Activated CD8-positive, alpha-beta memory T cell treated with anti-CD3 and anti-CD28 coated beads for 1 hour (primary cell): ENCODE measurements around the gene AGPAT1.
"Not testable (repeated sequence)": the region's sequence is repeated elsewhere in the genome, so short reads cannot be mapped to it uniquely, and the experiment has no call there.

ENCODE experiments used
- DNase-seq, 2 donors: peaks; one replicate each; pipeline ENCODE4 v3.0.0-alpha.2; 2020; ENCODE audit warnings: low read depth in 1 of 2; ENCODE audit errors: extremely low read depth in 1 of 2

Gene AGPAT1

GRCh38 chr6:32187725-32188380, 12.0 kb upstream of the AGPAT1 start:
- not testable (repeated sequence) for DNase-seq

- DNase-seq = no peak
Observed at GRCh38 chr6:32187009-32187709, 11.3 kb upstream of the AGPAT1 start.

DNA sequence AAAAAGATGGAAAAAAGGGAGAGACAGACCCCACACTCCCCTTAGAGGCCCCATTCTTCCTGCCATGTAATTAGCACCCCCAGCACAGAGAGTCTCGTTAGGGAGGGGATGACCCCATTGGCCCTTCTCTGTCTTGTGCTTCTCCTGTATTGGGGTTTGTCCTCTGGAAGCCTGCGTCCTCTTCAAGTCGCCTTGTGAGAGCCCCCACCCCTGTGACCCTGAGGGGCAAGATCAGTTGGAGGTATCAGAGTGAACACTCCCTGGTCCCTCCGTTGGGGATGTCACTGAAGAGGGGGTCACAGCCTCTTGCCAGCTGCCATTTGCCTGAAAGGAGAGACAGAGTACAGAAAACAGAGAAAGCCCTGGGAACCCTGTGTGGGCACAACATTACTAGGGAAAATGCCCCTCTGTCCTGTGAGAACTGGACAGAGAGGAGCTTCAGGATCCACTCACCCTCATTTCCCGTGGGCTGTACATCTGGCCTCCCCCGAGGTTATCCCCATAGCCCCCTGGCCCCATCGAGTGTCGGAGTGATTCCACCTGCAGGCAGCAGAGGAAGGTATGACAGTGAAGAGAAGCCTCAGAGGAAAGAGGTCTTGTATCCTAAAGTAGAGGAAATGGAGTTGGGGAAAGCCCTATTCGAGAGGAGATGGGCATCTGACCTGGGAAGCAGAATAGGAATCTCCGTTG, 10.4 kb upstream of the AGPAT1 start:
- not testable (repeated sequence) for DNase-seq

DNA sequence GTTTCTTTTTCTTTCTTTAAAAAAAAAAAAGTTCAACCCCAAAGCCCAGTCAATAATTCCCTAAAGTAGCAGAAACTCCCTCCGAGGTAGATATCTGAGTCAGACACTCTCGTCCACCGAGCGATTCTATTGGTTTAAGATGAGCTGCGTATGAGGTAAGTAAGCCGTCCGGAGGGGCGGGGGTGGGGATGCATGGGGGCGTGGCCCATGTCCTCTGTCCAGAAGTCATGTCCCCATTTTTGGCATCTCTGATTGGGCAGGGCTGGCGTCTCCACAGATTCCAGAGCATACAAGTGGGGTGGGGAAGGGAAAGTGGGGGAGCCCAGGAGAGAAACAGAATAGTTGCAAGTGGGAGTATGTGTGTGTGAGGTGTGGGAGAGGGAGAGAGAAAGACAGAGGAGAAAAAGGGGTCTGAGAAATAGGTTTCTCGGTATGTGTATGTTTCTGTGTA, 9.8 kb upstream of the AGPAT1 start:
- DNase-seq = not testable (repeated sequence)

GRCh38 chr6:32184084-32184640, 8.3 kb upstream of the AGPAT1 start, which contains the start of gene AGER:
Gene AGER, minus strand, starts transcription at chr6:32184253. Its CDS starts 31 bp downstream, at chr6:32184222.
- no peak for DNase-seq

DNA sequence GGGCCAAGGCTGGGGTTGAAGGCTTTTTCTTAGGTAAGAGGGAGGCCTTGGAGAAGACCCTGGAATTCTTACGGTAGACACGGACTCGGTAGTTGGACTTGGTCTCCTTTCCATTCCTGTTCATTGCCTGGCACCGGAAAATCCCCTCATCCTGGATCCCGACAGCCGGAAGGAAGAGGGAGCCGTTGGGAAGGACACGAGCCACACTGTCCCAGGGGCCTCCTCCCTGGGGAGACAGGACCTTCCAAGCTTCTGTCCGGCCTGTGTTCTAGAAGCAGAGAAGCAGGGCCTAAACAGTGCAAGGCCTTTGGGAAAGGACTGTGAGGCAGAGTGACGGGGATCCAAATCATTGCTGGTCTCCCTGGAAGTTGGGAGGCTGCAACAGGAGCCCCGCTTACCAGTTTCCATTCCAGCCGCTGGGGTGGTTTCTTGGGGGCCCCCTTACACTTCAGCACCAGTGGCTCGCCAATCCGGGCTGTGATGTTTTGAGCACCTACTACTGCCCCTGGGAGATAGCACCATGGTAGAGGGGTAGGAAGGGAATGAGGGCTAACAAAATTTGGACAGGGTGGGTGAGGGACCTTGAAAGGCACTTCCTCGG, 7.7 kb upstream of the AGPAT1 start:
- DNase-seq = no peak

GRCh38 chr6:32183030-32183429, 7.1 kb upstream of the AGPAT1 start:
- no peak for DNase-seq

GRCh38 chr6:32182555-32182981, 6.7 kb upstream of the AGPAT1 start:
- DNase-seq = no peak

- DNase-seq = no peak
Observed at GRCh38 chr6:32181915-32182529, 6.1 kb upstream of the AGPAT1 start.

- no peak for DNase-seq
Observed at GRCh38 chr6:32181148-32181702, 5.3 kb upstream of the AGPAT1 start.

DNA sequence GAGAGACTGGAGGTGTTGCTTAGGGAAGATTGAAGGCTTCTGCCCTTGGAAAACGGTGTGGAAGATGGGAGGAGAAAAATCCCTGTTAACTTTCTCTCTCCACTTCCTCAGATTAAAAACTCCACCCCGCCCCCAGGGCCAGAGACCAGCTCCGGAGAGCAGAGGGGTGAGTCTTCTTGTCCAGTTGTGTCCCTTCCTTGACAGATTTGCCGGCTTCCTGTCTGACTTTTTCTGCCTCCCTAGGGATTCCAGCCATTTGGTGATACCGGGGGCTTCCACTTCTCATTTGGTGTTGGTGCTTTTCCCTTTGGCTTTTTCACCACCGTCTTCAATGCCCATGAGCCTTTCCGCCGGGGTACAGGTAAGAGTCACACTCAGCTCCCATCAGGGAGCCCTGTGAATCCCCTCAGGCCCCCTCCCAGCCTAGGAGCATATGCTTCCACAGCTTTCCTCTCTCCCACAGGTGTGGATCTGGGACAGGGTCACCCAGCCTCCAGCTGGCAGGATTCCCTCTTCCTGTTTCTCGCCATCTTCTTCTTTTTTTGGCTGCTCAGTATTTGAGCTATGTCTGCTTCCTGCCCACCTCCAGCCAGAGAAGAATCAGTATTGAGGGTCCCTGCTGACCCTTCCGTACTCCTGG, 4.0 kb upstream of the AGPAT1 start:
- no peak for DNase-seq

DNA sequence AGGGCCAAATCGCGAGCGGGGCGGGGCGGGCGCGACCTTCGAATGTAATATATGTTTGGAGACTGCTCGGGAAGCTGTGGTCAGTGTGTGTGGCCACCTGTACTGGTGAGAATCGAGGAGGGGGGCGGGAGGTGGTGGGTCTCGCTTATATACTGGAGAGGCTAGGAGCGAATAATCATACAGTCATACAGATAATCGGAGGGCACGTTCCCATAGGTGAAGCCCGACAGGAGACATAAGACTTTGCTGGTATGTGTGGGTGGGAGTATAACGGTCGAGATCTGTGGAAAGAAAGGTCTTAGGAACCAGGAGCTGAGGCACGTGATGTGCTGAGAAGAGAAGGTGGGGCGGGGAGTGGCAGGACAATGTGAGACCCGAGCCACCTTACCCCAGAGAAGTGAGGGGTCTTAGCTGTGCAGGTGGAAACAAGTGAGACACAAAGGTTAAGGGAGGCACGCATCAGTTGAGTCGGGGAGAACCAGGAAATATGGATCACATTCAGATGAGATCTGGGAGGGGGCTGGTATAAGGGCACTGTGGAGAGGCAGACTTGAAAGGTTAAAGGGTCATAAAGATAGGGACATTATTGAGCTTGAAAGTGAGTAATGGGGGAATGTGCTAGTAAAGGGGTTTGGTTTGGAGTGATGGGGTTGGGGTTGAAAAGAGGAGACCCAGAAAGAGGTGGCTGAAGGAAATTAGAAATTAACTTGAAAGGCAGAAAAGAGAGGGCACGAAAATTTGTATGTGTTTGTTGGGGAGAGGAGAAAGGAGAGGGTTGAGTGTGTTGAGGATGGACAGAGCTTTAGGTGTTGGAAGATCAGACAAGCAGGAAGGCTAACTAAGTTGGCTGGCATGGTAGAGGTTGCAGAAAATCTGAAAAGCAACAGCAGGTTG, 2.9 kb upstream of the AGPAT1 start:
- no peak for DNase-seq

DNA sequence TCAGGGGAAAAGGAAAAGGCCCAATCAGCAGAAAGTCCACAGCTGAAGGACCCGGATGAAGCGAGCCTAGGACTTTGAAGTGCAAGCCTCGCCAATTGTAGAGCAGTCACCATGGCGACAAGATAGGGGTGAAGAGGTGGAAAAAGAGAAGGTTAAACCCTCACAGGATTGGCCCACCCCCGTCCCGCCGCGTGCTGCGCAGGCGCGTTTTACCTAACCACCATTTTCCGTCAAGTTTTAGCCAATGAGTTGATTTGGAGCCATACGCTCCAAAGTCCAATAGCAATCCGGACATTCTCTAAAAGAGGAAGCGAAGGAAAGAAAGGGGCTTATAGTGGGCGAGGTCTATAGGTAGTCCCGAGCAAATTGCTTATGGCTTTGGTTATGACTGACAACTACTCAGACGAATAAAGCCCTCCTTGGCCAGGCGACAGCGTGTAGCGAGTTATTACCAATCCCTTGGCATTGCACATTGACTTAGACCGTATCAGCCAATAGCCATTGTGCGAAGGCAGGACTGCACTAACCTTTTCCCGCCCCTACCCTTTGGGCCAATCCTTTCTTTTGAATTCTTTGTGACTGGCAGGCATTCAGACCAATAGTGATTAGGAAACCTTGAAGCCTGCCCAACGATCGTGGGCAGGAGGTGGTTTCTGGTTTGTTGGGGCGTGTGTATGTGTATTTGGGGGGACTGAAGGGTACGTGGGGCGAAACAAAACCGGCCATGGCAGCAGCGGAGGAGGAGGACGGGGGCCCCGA, 2.1 kb upstream of the AGPAT1 start, which contains the start of gene RNF5:
Gene RNF5, plus strand, starts transcription at position 618 of the 759 bp plus-strand sequence. Its CDS starts 107 bp downstream, at position 725.
- peak; percentile 84 to 92 for DNase-seq

DNA sequence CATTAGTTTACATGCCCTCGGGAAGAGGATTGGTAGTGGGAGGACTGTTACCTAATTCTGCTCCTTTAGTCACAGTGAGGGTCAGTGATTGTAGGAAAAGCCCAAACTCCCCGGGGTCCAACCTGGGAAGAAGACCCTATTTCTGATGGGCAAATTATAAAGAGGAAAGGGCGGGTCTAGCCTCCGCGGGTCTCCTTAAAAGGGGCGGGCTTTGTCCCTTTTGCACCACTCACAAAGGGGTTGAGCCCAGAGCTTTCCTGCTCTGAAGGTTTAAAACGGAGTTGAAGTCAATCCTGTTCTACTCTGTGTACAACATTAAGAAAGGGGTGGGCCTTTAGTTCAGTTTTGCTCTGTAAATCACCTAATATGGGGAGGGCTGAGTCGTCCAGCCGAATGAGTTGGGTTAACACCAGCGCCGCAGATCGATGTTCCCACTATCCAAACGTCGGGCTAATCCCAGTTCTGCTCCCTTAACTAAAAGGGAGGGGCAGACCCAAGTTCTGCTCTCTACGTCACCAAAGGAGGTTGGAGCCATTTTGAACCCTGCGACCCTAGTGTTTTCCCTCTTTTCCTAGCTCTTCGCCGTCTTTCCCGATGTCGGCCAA, 1.4 kb upstream of the AGPAT1 start:
- no peak for DNase-seq

DNA sequence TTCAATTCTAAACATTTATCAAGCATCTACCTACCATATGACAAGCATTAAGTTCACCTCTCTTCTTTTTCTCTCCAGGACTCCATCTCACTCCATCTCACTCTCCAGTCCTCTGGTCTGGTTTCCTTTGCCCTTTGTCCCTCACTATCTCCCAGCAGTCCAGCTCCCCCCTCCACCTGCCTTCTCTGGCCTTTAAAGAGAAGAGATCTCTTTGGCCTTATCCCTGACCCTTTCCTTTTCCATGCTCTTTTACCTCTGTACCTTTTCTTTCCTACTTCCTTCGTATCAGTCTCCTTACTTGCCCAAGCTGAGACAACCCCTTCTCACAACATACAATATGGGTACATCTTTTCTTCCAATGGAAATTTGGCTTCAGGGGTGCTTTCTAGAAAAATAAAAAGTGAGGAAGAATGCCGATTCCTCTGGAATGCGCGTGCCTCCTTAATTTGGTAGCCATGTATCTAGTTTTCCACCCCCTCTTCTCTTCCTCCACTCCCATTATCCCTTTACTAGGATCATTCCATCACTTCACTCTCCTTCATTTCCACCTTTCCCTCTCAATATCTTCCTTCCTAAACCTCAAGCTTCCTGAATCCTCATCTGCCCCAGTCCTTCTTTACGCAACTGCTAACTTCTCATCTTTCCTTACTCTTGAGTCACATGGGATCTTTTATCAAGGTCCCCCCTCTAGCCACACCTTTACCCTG, 745 bp upstream of the AGPAT1 start:
- DNase-seq = no peak

- DNase-seq = no peak
Observed at GRCh38 chr6:32175322-32175710, 568 bp downstream of the AGPAT1 start.

- no peak for DNase-seq
Observed at GRCh38 chr6:32174416-32174815, 1.5 kb downstream of the AGPAT1 start.
